HepG2 (cell line): ENCODE results near the gene MEF2D. TPM values are rescaled to one million over a fixed set of nuclear protein-coding genes. Genes with fewer than 3 reads are reported as not detected.

ENCODE experiments used
- ATAC-seq: fragments of 200-7000 bp; cut with Tn5 transposase; 3 replicates; pipeline ENCODE4 v1.9.1; 2020; ENCODE audit warnings: mild to moderate bottlenecking, moderate library complexity
- BruUV-seq: library from RNA; stranded (reverse); fragments of 400-500 nt; replicated peaks from 2 replicates; lab custom pipeline; 2021; lab: Mats Ljungman, UMichigan
- CTCF ChIA-PET: fragments of 300-600 bp; formaldehyde crosslinking; extraction: SDS; loops from one replicate; lab custom pipeline; 2021; ENCODE audit warnings: low total read pairs, inconsistent platforms, low intra/inter-chr PET ratio; lab: Yijun Ruan, JAX
- POLR2A ChIA-PET: fragments of 350-600 bp; sonication (Branson Sonifier 250); formaldehyde crosslinking; loops from one replicate; lab custom pipeline; 2020; ENCODE audit warnings: antibody characterized with exemption, inconsistent platforms; lab: Yijun Ruan, JAX
- DNase-seq: peaks from one replicate; pipeline ENCODE4 v3.0.0-alpha.2; 2015; ENCODE audit warnings: low spot score
- FAIRE-seq: peaks from 3 replicates; lab custom pipeline; 2011; peaks lifted over from hg19 to GRCh38; lab: Jason Lieb, UNC
- H2AFZ ChIP-seq: one replicate; pipeline ENCODE4 v1.6.1; 2011; ENCODE audit warnings: low read length, inconsistent platforms
- H3K27ac ChIP-seq: fragments of 300-600 bp; 3 replicates; pipeline ENCODE4 v1.8.0; 2011; ENCODE audit warnings: mixed run types, mild to moderate bottlenecking, mixed read lengths, low read length, inconsistent platforms; ENCODE audit not compliant: insufficient read depth; ENCODE audit errors: extremely low read length
- H3K27me3 ChIP-seq, 2 experiments: fragments of 200-600 bp in 1 of 2; 2 replicates in 1 of 2; 3 replicates in 1 of 2; pipeline versions ENCODE4 v1.6.0 to v1.8.0; 2011; ENCODE audit warnings: low read length in 2 of 2, mild to moderate bottlenecking in 2 of 2, moderate library complexity in 2 of 2, inconsistent platforms in 1 of 2; ENCODE audit not compliant: insufficient read depth in 2 of 2, control insufficient read depth in 1 of 2
- H3K36me3 ChIP-seq, 2 experiments: fragments of 200-600 bp in 1 of 2; replicated peaks in 1 of 2; 2 replicates in 1 of 2; 3 replicates in 1 of 2; pipeline versions ENCODE4 v1.5.1 to v1.8.0; 2011; ENCODE audit warnings: low read length in 2 of 2, inconsistent platforms in 1 of 2; ENCODE audit not compliant: insufficient read depth in 2 of 2, control insufficient read depth in 1 of 2
- H3K4me1 ChIP-seq: 2 replicates; pipeline ENCODE4 v1.5.1; 2012; ENCODE audit warnings: low read length, inconsistent platforms; ENCODE audit not compliant: insufficient read depth
- H3K4me2 ChIP-seq: 2 replicates; pipeline ENCODE4 v1.6.0; 2011; ENCODE audit warnings: low read depth, low read length, inconsistent platforms
- H3K4me3 ChIP-seq, 3 experiments: fragments of 200-600 bp in 1 of 3; sonication (generic), shearing (Covaris generic) in 1 of 3; replicated peaks in 1 of 3; 2 replicates each; pipeline ENCODE4 v1.5.1; 2011 to 2016; ENCODE audit warnings: low read length in 3 of 3, inconsistent platforms in 2 of 3, low read depth in 2 of 3, mild to moderate bottlenecking in 2 of 3, control low read depth in 1 of 3, mixed read lengths in 1 of 3; ENCODE audit not compliant: insufficient read depth in 1 of 3
- H3K79me2 ChIP-seq: one replicate; pipeline ENCODE4 v1.6.1; 2011; ENCODE audit warnings: low read length, inconsistent platforms; ENCODE audit not compliant: insufficient read depth
- H3K9ac ChIP-seq: 2 replicates; pipeline ENCODE4 v1.6.0; 2011; ENCODE audit warnings: mild to moderate bottlenecking, low read depth, low read length, inconsistent platforms; ENCODE audit not compliant: insufficient read depth
- H3K9me3 ChIP-seq: 2 replicates; pipeline ENCODE4 v1.5.1; 2012; ENCODE audit warnings: mild to moderate bottlenecking, low read length
- H4K20me1 ChIP-seq: 2 replicates; pipeline ENCODE4 v1.6.0; 2011; ENCODE audit warnings: inconsistent platforms, mild to moderate bottlenecking, low read length, moderate library complexity; ENCODE audit not compliant: insufficient read depth
- ATF3 ChIP-seq: sonication (generic); formaldehyde crosslinking; IDR thresholded peaks from 2 replicates; pipeline ENCODE4 v1.4.0; 2020; ENCODE audit warnings: missing genetic modification reagents
- BHLHE40 ChIP-seq: IDR thresholded peaks from 2 replicates; pipeline ENCODE4 v1.6.1; 2011; ENCODE audit warnings: low read length, improper control_type of control experiment
- CEBPG ChIP-seq: IDR thresholded peaks from 2 replicates; pipeline ENCODE4 v1.6.1; 2016
- HMG20A ChIP-seq: IDR thresholded peaks from 2 replicates; pipeline ENCODE4 v1.6.1; 2016; ENCODE audit warnings: borderline replicate concordance
- HMGA1 ChIP-seq: sonication (generic); formaldehyde crosslinking; conservative IDR thresholded peaks from 2 replicates; pipeline ENCODE4 v1.4.0; 2020; ENCODE audit warnings: missing genetic modification reagents
- HOXA7 ChIP-seq: sonication (generic); formaldehyde crosslinking; IDR thresholded peaks from 2 replicates; pipeline ENCODE4 v1.8.1; 2022; ENCODE audit warnings: mild to moderate bottlenecking, missing genetic modification reagents, moderate library complexity
- MBNL3 ChIP-seq: fragments of 250-450 bp; sonication (Bioruptor Pico); conservative IDR thresholded peaks from 2 replicates; pipeline ENCODE4 v1.8.0; 2022; ENCODE audit warnings: mild to moderate bottlenecking, inconsistent platforms
- POLR2A ChIP-seq, 2 experiments: IDR thresholded peaks; 2 replicates each; pipeline ENCODE4 v1.6.1; 2011; ENCODE audit warnings: low read depth in 2 of 2, low read length in 2 of 2, mild to moderate bottlenecking in 1 of 2, moderate library complexity in 1 of 2; ENCODE audit not compliant: insufficient read depth in 1 of 2
- POLR2AphosphoS2 ChIP-seq: IDR thresholded peaks from 2 replicates; pipeline ENCODE4 v1.6.1; 2011; ENCODE audit warnings: low read depth, low read length, improper control_type of control experiment
- RFX5 ChIP-seq: IDR thresholded peaks from 2 replicates; pipeline ENCODE4 v1.6.1; 2011; ENCODE audit warnings: low read depth, low read length, improper control_type of control experiment
- YY1 ChIP-seq: IDR thresholded peaks from 2 replicates; pipeline ENCODE4 v1.6.1; 2011; ENCODE audit warnings: low read length, low read depth, moderate library complexity, mild to moderate bottlenecking; ENCODE audit not compliant: insufficient read depth, insufficient replicate concordance
- ZBTB26 ChIP-seq: IDR thresholded peaks from 2 replicates; pipeline ENCODE4 v1.6.1; 2016; ENCODE audit warnings: missing compliant biosample characterization, missing genetic modification reagents, borderline replicate concordance
- ZFAT ChIP-seq: sonication (generic); formaldehyde crosslinking; conservative IDR thresholded peaks from 2 replicates; pipeline ENCODE4 v1.8.1; 2023; ENCODE audit warnings: missing genetic modification reagents, inconsistent platforms
- ZNF264 ChIP-seq: sonication (generic); formaldehyde crosslinking; IDR thresholded peaks from 2 replicates; pipeline ENCODE4 v1.4.0; 2020; ENCODE audit warnings: missing genetic modification reagents
- ZNF331 ChIP-seq: sonication (generic); formaldehyde crosslinking; IDR thresholded peaks from 2 replicates; pipeline ENCODE4 v1.4.0; 2020; ENCODE audit warnings: missing genetic modification reagents
- ZNF597 ChIP-seq: sonication (generic); formaldehyde crosslinking; IDR thresholded peaks from 2 replicates; pipeline ENCODE4 v1.5.0; 2020; ENCODE audit warnings: missing genetic modification reagents
- WGBS: methylation state at CpG from one replicate; pipeline ENCODE4 v1.1.6; 2017; ENCODE audit warnings: low lambda C conversion rate; 5-methylcytosine and 5-hydroxymethylcytosine counted together
- in situ Hi-C: cut with HindIII; loops from 2 replicates; pipeline ENCODE4 v1.10.0; 2017; ENCODE audit warnings: low pct_unique_long_range_greater_than_20kb; ENCODE audit not compliant: extremely low pct_ligation_motif_present
- intact Hi-C: fragments of 100-400 bp; cut with micrococcal nuclease; formaldehyde crosslinking; loops from one replicate; pipeline ENCODE4 v1.10.0; 2022; ENCODE audit not compliant: unreplicated experiment
- polyA plus RNA-seq, 8 experiments: library from polyadenylated mRNA; depleted of rRNA in 3 of 8; stranded (reverse) in 7 of 8; unstranded in 1 of 8; fragments of >200 nt; fragmentation: Illumina TruSeq in 4 of 8; extraction: Trizol in 4 of 8; gene quantifications; 2 replicates each; pipeline versions ENCODE4 v1.2.1 to v1.2.3, GENCODE V29; 2011 to 2016; ENCODE audit warnings: low read depth in 4 of 8, missing spikeins in 1 of 8, mixed read lengths in 1 of 8; ENCODE audit not compliant: insufficient read depth in 1 of 8
- total RNA-seq, 5 experiments: library from RNA; depleted of rRNA; stranded (reverse); fragments of >200 nt; fragmentation: Illumina TruSeq; extraction: Trizol; gene quantifications; 2 replicates each; pipeline ENCODE4 v1.2.3, GENCODE V29; 2016; ENCODE audit warnings: low read depth in 1 of 5

Gene MEF2D
- total and polyA plus RNA-seq, 2 of the 13 experiments (the other 11 are each of a cell fraction or from before 2014, with no cell fraction given): 1.6 to 3.9 TPM

DNA sequence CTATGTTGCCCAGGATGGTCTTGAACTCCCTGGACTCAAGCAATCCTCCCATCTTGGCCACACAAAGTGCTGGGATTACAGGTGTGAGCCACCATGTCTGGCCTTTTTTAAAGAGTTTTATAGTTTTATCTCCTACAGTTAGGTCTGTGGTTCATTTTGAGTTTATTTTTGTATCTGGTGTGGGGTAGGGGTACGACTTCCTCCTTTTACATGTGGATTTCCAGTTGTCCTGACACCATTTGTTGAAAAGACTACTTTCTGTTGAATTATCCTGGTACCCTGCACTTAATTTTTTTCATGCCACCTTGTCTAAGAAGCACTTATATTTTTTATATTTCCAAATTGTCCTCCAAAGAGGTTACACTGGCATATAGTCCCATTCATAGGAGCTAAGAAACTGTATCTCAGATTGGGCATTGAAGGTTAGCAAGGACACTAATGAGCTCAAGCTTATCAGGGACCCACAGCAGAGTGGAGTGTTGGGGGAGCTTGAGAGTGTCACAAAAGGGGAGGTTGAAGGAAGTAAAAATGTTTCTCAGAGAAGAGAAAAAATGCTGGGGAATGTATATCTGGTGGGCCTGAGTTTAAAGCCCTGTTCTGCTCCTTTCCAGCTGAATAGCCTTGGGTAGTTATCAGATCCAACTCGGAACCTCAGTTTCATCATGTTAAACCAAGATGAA is 23.4 kb upstream of the MEF2D start:
- in situ Hi-C loops (no loop called here), intact Hi-C loops (no loop called here)
- H3K4me2 ChIP-seq: no peak overlapping the region
- FAIRE-seq: no peak
- ATAC-seq: no peak
- H2AFZ ChIP-seq: no peak overlapping the region
- TF ChIP-seq HOXA7 (CRISPR knock-in tag): no peak
- TF ChIP-seq ZNF264 (CRISPR knock-in tag): no peak
- TF ChIP-seq CEBPG (CRISPR knock-in tag): no peak
- TF ChIP-seq YY1: no peak
- TF ChIP-seq HMG20A (CRISPR knock-in tag): no peak
- TF ChIP-seq RFX5: no peak
- TF ChIP-seq ZFAT (CRISPR knock-in tag): no peak
- no peak for TF ChIP-seq POLR2A (IDR thresholded peaks at IDR 0.05; ENCODE audit: insufficient read depth in 1 of 2, low read depth in 2 of 2, low read length in 2 of 2)
- no peak for TF ChIP-seq ATF3
- CTCF ChIA-PET: no interaction called here
- H3K4me3 ChIP-seq: no peak overlapping the region
- DNase-seq: no peak
- peaks cover 10% of the 10 kb centered on the region for H3K4me1 ChIP-seq
- H3K9me3 ChIP-seq: no peaks in the 10 kb centered on the region
- H3K79me2 ChIP-seq: no peaks in the 10 kb centered on the region
- WGBS: 96% methylated on average over 2 of the region's 2 CpGs
- H3K27ac ChIP-seq: no peak overlapping the region
- H3K27me3 ChIP-seq: no peaks in the 10 kb centered on the region
- POLR2A ChIA-PET: no interaction called here
- no peak overlapping the region for H3K9ac ChIP-seq
- no peaks in the 10 kb centered on the region for H4K20me1 ChIP-seq
- BruUV-seq: no TSS peak
- H3K36me3 ChIP-seq: peaks cover 1 to 7% of the 10 kb centered on the region in 2 experiments; a peak in 3 of 5 replicates

DNA sequence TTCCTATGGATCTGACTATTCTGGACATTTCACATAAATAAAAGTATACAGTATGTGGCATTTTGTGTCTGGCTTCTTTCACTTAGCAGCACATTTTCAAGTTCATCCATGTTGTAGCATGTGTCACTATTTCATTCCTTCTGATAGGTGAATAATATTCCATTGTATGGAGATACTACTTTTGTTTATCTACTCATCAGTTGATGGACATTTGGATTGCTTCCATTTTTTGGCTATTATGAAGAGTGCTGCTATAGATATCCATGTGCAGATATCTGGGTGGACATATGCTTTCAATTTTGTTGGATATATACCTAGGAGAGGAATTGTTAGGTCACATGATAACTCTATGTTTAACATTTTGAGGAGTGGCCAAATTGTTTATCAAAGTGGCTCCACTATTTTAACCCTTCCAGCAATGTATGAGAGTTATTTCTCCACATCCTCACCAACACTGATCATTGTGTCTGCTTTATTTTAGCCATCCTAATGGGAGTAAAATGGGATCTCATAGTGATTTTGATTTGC is 21.9 kb upstream of the MEF2D start:
- no peak overlapping the region for H3K9ac ChIP-seq
- in situ Hi-C loops: no loop called here
- no peaks in the 10 kb centered on the region for H3K79me2 ChIP-seq
- H3K4me1 ChIP-seq: peaks cover 10% of the 10 kb centered on the region
- no peaks in the 10 kb centered on the region for H3K9me3 ChIP-seq
- ChIA-PET POLR2A (no interaction called here), CTCF (no interaction called here)
- ATAC-seq (no peak), FAIRE-seq (no peak), DNase-seq (no peak)
- no TSS peak for BruUV-seq
- H3K36me3 ChIP-seq: no peaks in the 10 kb centered on the region; a peak in 1 of 5 replicates
- H4K20me1 ChIP-seq: no peaks in the 10 kb centered on the region
- intact Hi-C loops: no loop called here
- no peak overlapping the region for H3K4me2 ChIP-seq
- no peak overlapping the region for H3K4me3 ChIP-seq
- H3K27ac ChIP-seq: no peak overlapping the region
- no peak overlapping the region for H2AFZ ChIP-seq
- H3K27me3 ChIP-seq: no peaks in the 10 kb centered on the region
- TF ChIP-seq ZNF597 (CRISPR knock-in tag) (no peak), ZNF331 (CRISPR knock-in tag) (no peak), HMGA1 (CRISPR knock-in tag) (no peak), ZBTB26 (CRISPR knock-in tag) (no peak), MBNL3 (CRISPR knock-in tag) (no peak), POLR2AphosphoS2 (no peak), BHLHE40 (no peak)
